ENCODE measurements around the gene SNX1. TPM values are rescaled to one million over a fixed set of nuclear protein-coding genes. Genes with fewer than 3 reads are reported as not detected.
"Not testable (repeated sequence)": the region's sequence is repeated elsewhere in the genome, so short reads cannot be mapped to it uniquely, and the experiment has no call there.

SNX1 gene
- total RNA-seq, 6 experiments from 2014 or later = 40.7 to 71.1 (median 59.8) TPM

DNA sequence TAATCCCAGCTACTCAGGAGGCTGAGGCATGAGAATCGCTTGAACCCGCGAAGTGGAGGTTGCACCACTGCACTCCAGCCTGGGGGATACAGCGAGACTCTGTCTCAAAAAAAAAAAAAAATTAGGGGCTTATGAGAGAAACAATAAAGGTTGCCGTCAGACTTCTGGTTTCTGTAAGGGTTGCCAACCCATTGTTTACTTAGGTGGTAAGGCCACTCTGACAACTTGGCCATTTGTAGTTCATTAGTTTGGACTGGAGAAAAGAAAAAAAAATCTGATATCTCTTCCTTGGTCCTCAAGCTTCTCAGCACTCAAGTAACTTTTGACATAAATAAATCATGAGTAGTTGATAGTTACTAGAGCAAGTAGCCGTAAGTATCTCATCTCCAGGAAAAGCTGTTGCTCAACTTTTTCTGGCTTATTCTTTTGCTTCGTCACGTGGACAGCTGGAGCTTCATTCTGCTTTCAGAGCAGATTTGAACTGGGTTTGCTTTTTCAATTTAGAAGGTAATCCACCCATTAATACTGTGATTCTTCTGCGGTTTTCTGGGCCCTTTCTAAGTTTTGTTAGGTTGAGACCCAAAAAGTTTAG, 9.4 kb downstream of the SNX1 start:
- no peaks in the 10 kb centered on the region for H3K36me3 ChIP-seq
- peak overlapping the region; percentile 55 to 85 (median 78) for H3K27ac ChIP-seq
- no peak for TF ChIP-seq CTCF (IDR thresholded peaks at IDR 0.05)
- peaks cover 0 to 66% (median 24%) of the 10 kb centered on the region in 4 donors for H3K4me1 ChIP-seq
- H3K4me3 ChIP-seq = no peak overlapping the region
- H3K9me3 ChIP-seq = no peaks in the 10 kb centered on the region
- DNase-seq = peak in 1 of 3 donors; percentile 65
- intact Hi-C loops (cut with DNase I) = no loop called here
- WGBS (ENCODE audit: insufficient coverage, low coverage, low lambda C conversion rate, missing lambda C conversion rate) = 18% methylated on average over 7 of the region's 9 CpGs
- H3K27me3 ChIP-seq = no peaks in the 10 kb centered on the region
- ATAC-seq = peak; percentile 76 to 80 (median 76)

DNA sequence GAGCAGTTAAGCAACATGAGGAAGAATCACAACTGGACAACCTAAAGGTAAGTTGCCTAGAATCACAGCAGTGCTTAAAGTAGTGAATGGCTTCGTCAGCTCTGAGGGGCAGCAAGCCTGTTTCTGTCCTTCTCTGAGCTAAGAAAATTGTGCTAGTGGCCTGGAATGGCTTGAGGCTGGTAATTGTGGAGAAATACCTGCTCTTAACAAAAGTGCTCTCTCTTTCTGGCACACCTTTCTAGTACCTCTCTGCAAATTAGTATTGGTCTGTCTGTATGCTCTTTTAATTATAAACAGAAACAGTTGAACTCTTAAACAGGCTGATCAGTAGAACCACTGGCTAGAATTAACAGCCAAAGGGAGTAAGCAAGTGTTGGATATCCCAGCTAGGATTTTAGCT, 11.6 kb downstream of the SNX1 start:
- no peak for TF ChIP-seq CTCF (IDR thresholded peaks at IDR 0.05)
- TF ChIP-seq POLR2A (IDR thresholded peaks at IDR 0.05) = no peak
- intact Hi-C loops (cut with DNase I) = no loop called here
- Histone ChIP-seq H3K36me3 (no peaks in the 10 kb centered on the region), H3K27me3 (no peaks in the 10 kb centered on the region), H3K4me3 (no peak overlapping the region), H3K9me3 (no peaks in the 10 kb centered on the region), H3K4me1 (peaks cover 0 to 72% (median 29%) of the 10 kb centered on the region in 4 donors), H3K27ac (peak overlapping the region in 2 of 3 donors; percentile 30 to 32)
- 60% methylated on average over 1 of the region's 1 CpG for WGBS (ENCODE audit: insufficient coverage, low coverage, low lambda C conversion rate, missing lambda C conversion rate)
- no peak for DNase-seq
- peak in 1 of 4 donors; percentile 7 for ATAC-seq

DNA sequence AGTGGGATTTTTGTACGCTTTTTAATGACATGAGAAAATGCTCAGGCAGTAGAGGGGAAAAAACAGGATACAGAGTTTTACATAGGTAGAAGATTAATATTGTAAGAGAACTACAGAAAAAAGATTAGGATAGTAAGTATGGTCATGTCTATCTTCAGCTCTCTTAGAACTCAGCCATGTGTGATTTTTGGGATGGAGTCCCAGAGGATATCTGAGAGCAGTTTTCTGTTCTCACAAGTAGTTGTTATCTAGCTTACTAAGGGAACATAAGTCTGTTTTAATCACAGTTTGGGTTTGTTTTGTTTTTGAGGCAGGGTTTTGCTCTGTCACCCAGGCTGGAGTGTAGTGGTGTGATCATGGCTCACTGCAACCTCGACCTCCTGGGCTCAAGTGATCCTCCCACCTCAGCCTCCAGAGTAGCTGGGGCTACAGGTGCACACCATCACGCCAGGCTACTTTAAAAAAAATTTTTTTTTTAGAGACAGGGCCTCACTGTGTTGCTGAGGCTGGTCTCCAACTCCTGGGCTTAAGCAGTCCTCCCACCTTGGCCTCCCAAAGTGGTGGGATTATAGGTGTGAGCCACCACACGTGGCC, 14.4 kb downstream of the SNX1 start:
- H3K27ac ChIP-seq; ATAC-seq; H3K4me3 ChIP-seq; intact Hi-C loops (cut with DNase I); H3K9me3 ChIP-seq; H3K27me3 ChIP-seq; DNase-seq: not testable (repeated sequence)
- 93% methylated on average over 4 of the region's 4 CpGs for WGBS (ENCODE audit: insufficient coverage, low coverage, low lambda C conversion rate, missing lambda C conversion rate)
- H3K4me1 ChIP-seq = peaks cover 0 to 67% (median 31%) of the 10 kb centered on the region in 4 donors
- peaks cover 0 to 19% (median 8%) of the 10 kb centered on the region in 4 donors for H3K36me3 ChIP-seq

DNA sequence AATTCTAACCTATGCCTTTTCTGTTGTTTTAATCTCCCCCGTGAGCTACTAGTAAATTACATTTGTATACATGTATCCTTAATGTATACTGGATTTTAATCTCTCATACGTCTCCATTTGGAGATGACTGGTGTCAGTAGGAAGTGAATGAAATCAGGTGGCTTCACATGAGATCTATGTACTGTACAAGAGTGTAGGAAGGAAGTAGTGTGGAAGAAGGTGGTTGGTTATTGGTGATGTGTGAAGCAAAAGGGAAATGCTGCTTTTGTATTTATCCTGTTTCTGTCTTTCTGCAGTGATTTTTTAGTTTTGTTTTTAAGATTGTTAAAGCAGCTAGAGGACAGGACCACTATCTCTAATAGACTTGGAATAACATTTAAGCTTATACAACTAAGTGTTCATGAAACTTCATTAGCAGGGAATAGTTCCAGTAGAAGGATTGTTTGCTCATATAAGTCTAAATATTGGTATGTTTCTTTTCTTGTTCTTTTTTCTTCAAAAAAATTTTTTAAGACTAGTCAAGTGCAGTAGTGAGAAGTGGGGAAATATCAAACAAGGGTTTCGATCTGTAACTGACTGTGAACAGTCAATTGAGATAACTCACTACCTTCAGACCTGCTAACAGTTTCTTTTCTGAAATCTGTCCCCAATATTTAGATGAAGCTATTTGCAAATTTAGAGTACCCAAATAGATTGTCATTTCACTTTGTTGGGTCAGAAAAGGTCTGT, 15.3 kb downstream of the SNX1 start:
- Histone ChIP-seq H3K27me3 (no peaks in the 10 kb centered on the region), H3K4me3 (no peak overlapping the region), H3K9me3 (no peaks in the 10 kb centered on the region), H3K27ac (peak overlapping the region in 2 of 3 donors; percentile 43 to 53), H3K4me1 (peaks cover 0 to 59% (median 27%) of the 10 kb centered on the region in 4 donors), H3K36me3 (peaks cover 0 to 25% (median 11%) of the 10 kb centered on the region in 4 donors)
- WGBS (ENCODE audit: insufficient coverage, low coverage, low lambda C conversion rate, missing lambda C conversion rate) = 34% methylated on average over 3 of the region's 3 CpGs
- intact Hi-C loops (cut with DNase I) = no loop called here
- no peak for TF ChIP-seq POLR2A (IDR thresholded peaks at IDR 0.05)
- no peak for TF ChIP-seq CTCF (IDR thresholded peaks at IDR 0.05)
- ATAC-seq (peak in 1 of 4 donors; percentile 9), DNase-seq (no peak)

- ATAC-seq = peak; percentile 6 to 26 (median 13)
- TF ChIP-seq CTCF (IDR thresholded peaks at IDR 0.05) = no peak
- no peak for TF ChIP-seq POLR2A (IDR thresholded peaks at IDR 0.05)
- Histone ChIP-seq H3K36me3 (peaks cover 0 to 31% (median 14%) of the 10 kb centered on the region in 4 donors), H3K4me1 (peaks cover 0 to 55% (median 27%) of the 10 kb centered on the region in 4 donors), H3K4me3 (no peak overlapping the region), H3K27me3 (no peaks in the 10 kb centered on the region), H3K9me3 (no peaks in the 10 kb centered on the region), H3K27ac (peak overlapping the region in 2 of 3 donors; percentile 43 to 53)
- intact Hi-C loops (cut with DNase I) = no loop called here
- 41% methylated on average over 3 of the region's 3 CpGs for WGBS (ENCODE audit: insufficient coverage, low coverage, low lambda C conversion rate, missing lambda C conversion rate)
- no peak for DNase-seq
These were observed 15.9 kb downstream of the SNX1 start for GRCh38 chr15:64111679-64112050.
